Anterior cingulate cortex (tissue), 58 donors: ENCODE measurements around the gene ERAS.

ENCODE experiments used
- DNase-seq, 58 donors: peaks; one replicate each; lab custom pipeline; 2025; lab: John Stamatoyannopoulos, UW

ERAS gene, protein sequence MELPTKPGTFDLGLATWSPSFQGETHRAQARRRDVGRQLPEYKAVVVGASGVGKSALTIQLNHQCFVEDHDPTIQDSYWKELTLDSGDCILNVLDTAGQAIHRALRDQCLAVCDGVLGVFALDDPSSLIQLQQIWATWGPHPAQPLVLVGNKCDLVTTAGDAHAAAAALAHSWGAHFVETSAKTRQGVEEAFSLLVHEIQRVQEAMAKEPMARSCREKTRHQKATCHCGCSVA

GRCh38 chrX:48826135-48826875 is at the start of gene ERAS:
Gene ERAS, plus strand, starts transcription at chrX:48826513. Its CDS starts 2,611 bp downstream, at chrX:48829124.
- no peak for DNase-seq

DNA sequence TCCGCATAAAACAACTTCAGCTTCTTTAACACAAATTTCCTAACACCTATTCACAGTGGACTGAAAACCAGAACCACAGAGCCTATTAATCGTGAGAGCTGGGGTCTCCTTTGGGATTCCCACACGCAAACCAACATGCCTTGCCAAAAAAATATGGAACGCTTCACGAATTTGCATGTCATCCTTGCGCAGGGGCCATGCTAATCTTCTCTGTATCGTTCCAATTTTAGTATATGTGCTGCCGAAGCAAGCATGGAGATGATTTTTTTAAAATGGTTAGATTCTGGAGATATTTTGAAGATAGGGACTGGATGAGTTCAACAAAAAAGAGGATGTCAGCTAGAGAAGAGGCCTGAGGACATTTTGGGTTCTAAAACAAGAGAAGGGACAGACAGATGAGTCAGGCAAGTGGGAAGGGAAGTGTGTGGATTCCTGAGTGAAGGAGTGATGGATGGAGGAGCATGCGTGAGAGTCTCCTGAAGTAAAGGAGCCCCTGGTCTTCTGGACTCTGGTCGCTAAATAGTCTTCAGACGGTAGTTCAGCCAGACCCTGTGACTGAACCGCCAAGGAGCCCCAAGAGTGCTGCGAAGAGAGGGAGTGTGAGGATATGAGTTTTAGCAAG is 49.4 kb upstream of the ERAS start:
- DNase-seq = no peak

- DNase-seq = no peak
Observed at GRCh38 chrX:48779399-48779798, 46.9 kb upstream of the ERAS start.

GRCh38 chrX:48781705-48782104 is 44.6 kb upstream of the ERAS start:
- DNase-seq = no peak

GRCh38 chrX:48782216-48782615 is 44.1 kb upstream of the ERAS start:
- DNase-seq = no peak

- DNase-seq = no peak
Observed at GRCh38 chrX:48782795-48783194, 43.5 kb upstream of the ERAS start.

- no peak for DNase-seq
Observed at GRCh38 chrX:48784726-48785125, 41.6 kb upstream of the ERAS start.

DNA sequence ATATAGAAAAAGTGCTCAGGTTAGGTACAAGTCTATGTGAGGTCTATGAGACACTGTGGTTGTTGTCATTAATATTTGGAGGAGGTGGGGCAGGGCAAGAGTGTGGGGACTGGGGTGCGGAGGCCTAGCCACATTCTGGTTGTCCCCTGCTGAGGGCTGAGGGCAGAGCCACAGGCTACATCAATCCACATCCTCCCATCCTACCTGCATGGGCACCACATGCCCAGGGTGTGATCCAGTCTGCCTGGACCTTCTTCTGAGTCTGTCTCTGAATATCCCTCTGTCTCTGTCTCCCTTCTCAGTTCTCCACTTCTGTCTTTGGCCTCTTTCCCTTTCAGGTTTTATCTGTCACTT is 41.1 kb upstream of the ERAS start:
- DNase-seq = no peak

- DNase-seq = no peak
Observed at GRCh38 chrX:48785540-48786214, 40.6 kb upstream of the ERAS start.

DNA sequence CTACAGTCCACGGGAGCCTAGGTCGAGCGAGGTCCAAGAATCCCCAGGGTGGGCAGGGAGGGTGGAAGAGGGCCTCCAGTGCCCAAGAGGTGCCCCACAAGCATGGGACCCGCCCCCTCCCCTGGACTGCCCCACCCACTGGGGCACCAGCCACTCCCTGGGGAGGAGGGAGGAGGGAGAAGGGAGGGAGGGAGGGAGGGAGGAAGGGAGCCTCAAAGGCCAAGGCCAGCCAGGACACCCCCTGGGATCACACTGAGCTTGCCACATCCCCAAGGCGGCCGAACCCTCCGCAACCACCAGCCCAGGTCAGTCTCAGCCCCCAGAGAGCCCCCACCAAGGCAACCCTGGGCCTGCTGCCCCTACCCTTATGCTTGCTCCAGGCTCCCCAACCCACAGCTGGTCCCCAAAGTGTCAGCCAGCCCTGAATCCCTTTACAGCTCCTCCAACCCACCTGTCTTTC is 39.9 kb upstream of the ERAS start, which contains the start of gene GATA1:
GATA1 (plus strand) TSS at position 250 of the 460 bp plus-strand sequence. CDS start 4,520 bp downstream, outside the sequence.
- DNase-seq = no peak

DNA sequence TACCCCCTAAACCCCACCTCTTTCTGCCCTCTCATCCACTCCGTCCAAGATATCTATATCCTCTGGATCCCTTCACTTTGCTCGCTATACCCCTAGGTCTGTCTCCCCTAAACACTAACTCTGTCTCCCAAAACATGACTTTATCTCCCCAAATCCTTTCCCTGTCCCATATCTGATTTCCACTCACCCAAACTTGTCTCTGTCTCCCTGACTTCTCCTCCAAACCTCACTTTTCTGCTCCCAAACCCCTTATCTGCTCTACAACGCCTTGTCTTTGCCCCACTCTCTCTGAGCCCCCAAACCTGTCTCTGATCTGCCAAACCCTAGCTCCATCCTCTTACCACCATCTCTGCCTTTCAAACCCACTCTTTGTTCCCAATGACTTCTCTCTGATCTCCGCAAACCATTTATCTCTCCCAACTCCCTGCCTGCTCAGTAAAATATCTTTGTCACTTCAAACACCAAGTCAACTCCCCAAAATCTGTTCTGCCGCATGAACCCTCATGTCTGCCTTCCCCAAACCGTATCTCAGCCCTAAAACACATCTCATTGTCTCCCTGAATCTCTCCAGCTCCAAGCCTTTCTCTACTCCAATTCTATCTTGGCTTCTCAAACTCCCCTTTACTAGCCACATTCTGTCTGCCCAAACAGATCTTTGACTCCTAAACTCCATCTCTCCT is 39.3 kb upstream of the ERAS start:
- DNase-seq = no peak

DNA sequence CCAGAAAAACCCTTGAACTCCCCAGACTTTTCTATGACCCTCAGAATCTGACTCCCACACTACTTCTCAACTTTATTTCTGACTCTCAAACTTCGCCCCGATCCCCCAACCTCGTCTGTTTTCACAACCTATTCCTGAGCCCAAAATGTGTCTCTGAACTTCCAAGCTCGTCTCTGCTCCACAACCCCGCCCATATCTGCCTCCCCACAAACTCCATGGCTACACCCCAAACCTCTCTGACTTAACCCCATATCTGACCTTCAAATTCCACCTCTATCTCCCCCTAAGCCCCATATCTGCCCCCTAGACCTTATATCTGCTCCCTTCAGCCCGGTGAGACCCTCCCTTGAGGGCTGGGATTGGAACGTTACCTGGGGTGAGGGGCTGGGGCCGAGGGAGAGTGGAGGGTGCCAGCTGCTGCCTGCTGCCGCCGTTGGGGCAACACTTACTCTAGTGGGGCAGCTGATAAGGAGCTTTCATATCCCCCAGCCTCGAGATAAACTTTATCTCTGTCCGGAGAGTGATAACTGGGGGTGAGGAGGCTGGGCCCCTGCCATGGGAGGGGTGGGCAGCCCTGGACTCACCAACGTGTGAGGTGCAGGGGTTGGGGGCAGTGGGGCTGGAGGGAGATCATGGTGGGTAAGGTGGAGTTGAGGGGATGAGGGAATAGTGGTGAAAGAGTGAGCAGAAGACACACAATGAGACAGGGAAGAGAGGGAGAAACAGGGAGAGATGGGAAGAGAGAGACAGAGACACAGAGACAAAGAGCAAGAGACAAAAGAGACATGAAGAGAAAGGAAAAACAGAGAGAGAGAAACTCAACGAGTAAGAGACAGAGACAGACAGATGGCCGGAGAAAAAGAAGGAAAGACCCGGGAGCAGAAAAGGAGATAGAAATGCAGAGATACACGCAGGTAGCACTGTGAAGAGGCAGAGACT is 38.5 kb upstream of the ERAS start:
- DNase-seq = no peak

- no peak for DNase-seq
Observed at GRCh38 chrX:48789366-48790220, 36.7 kb upstream of the ERAS start.

GRCh38 chrX:48790477-48790876 is 35.8 kb upstream of the ERAS start:
- no peak for DNase-seq

GRCh38 chrX:48791063-48791820 is 35.1 kb upstream of the ERAS start:
- DNase-seq = no peak

- DNase-seq = no peak
Observed at GRCh38 chrX:48792219-48792618, 34.1 kb upstream of the ERAS start.

DNA sequence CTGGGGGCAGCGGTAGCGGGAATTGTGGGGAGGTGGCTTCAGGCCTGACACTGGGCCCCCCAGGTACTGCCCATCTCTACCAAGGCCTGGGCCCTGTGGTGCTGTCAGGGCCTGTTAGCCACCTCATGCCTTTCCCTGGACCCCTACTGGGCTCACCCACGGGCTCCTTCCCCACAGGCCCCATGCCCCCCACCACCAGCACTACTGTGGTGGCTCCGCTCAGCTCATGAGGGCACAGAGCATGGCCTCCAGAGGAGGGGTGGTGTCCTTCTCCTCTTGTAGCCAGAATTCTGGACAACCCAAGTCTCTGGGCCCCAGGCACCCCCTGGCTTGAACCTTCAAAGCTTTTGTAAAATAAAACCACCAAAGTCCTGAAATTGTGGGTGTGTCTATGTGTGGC is 32.4 kb upstream of the ERAS start:
- no peak for DNase-seq
